ENCODE measurements around the gene ABI1.

Gene ABI1

DNA sequence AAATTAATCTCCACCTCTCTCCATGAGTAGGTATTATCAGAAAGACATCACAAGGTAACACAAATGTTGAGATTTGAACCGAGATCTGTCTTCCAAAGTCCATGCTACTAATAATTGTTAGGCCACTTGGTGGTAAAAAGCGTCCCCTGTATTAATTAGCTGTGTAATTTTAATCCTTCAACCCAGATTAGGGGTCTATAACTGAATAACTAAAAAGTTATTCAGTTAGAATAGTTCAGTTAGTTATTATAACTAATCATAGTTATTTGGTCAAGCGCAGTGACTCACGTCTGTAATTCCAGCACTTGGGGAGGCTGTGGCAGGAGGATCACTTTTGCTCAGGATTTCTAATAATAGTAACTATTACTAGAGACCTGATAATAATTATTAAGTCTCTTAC is 157.7 kb downstream of the ABI1 start:
- Histone ChIP-seq H3K4me3 (ENCODE audit: low read depth in 1 of 2, low read length in 2 of 2) (no peak overlapping the region), H3K9ac (ENCODE audit: low read depth in 1 of 2, low read length in 2 of 2) (no peak overlapping the region), H3K27ac (ENCODE audit: low read depth, low read length) (no peak overlapping the region), H3K27me3 (ENCODE audit: control insufficient read depth in 1 of 2, insufficient read depth in 2 of 2, low read length in 2 of 2) (no peaks in the 10 kb centered on the region), H3K9me3 (ENCODE audit: control insufficient read depth in 1 of 2, low read length in 2 of 2) (no peaks in the 10 kb centered on the region), H3K36me3 (ENCODE audit: control insufficient read depth in 1 of 2, insufficient read depth in 2 of 2, low read length in 2 of 2) (peaks cover 12 to 30% of the 10 kb centered on the region in 2 donors), H3K4me1 (ENCODE audit: control insufficient read depth in 1 of 2, insufficient read depth in 2 of 2, low read length in 2 of 2) (peaks cover 10 to 26% of the 10 kb centered on the region in 2 donors)

DNA sequence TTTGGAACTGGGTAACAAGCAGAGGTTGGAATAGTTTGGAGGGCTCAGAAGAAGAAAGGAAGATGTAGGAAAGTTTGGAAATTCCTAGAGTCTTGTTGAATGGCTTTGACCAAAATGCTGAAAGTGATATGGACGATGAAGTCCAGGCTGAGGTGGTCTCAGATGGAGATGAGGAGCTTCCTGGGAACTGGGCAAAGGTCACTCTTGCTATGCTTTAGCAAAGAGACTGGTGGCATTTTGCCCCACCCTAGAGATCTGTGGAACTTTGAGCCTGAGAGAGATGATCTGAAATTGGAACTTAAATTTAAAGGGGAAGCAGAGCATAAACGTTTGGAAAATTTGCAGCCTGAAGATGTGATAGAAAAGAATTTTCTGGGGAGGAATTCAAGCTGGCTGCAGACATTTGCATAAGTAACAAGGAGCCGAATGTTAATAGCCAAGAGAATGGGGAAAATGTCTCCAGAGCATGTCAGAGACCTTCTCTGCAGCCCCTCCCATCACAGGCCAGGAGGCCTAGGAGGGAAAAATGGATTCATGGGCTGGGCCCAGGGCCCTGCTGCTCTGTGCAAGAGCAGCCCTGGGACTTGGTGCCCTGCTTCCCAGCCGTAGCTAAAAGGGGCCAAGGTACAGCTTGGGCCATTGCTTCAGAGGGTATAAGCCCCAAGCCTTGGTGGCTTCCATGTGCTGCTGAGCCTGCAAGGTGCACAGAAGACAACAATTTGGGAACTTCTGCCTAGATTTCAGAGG is 159.7 kb downstream of the ABI1 start:
- Histone ChIP-seq H3K9me3 (ENCODE audit: control insufficient read depth in 1 of 2, low read length in 2 of 2) (no peaks in the 10 kb centered on the region), H3K4me1 (ENCODE audit: control insufficient read depth in 1 of 2, insufficient read depth in 2 of 2, low read length in 2 of 2) (peaks cover 10 to 32% of the 10 kb centered on the region in 2 donors), H3K27me3 (ENCODE audit: control insufficient read depth in 1 of 2, insufficient read depth in 2 of 2, low read length in 2 of 2) (no peaks in the 10 kb centered on the region), H3K4me3 (ENCODE audit: low read depth in 1 of 2, low read length in 2 of 2) (peak overlapping the region; percentile 25 to 58), H3K36me3 (ENCODE audit: control insufficient read depth in 1 of 2, insufficient read depth in 2 of 2, low read length in 2 of 2) (peaks cover 0 to 10% of the 10 kb centered on the region in 2 donors), H3K9ac (ENCODE audit: low read depth in 1 of 2, low read length in 2 of 2) (no peak overlapping the region), H3K27ac (ENCODE audit: low read depth, low read length) (peak overlapping the region; percentile 13)

DNA sequence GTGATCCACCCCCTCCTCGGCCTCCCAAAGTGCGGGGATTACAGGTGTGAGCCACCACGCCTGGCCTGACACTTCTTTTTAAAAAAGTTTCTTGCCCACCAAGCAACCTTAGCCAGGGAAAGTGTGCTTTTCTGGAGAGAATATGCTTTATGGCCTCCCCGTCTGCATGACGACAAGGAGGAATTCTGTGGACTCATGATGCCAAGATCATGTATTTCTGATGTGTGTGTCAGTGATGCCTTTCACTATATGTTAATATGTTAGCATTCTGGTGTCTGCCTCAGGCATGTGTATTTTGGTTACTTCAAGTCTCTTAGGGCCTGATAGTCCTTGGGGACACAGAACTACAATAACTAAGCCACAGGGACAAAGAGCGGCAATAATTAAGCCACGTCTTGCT is 161.1 kb downstream of the ABI1 start:
- H3K9ac ChIP-seq (ENCODE audit: low read depth in 1 of 2, low read length in 2 of 2), result peak overlapping the region in 1 of 2 donors; percentile 34
- H3K27me3 ChIP-seq (ENCODE audit: control insufficient read depth in 1 of 2, insufficient read depth in 2 of 2, low read length in 2 of 2), result no peaks in the 10 kb centered on the region
- H3K4me1 ChIP-seq (ENCODE audit: control insufficient read depth in 1 of 2, insufficient read depth in 2 of 2, low read length in 2 of 2), result peaks cover 10 to 32% of the 10 kb centered on the region in 2 donors
- H3K36me3 ChIP-seq (ENCODE audit: control insufficient read depth in 1 of 2, insufficient read depth in 2 of 2, low read length in 2 of 2), result no peaks in the 10 kb centered on the region
- H3K9me3 ChIP-seq (ENCODE audit: control insufficient read depth in 1 of 2, low read length in 2 of 2), result no peaks in the 10 kb centered on the region
- H3K4me3 ChIP-seq (ENCODE audit: low read depth in 1 of 2, low read length in 2 of 2), result no peak overlapping the region
- no peak overlapping the region for H3K27ac ChIP-seq (ENCODE audit: low read depth, low read length)

DNA sequence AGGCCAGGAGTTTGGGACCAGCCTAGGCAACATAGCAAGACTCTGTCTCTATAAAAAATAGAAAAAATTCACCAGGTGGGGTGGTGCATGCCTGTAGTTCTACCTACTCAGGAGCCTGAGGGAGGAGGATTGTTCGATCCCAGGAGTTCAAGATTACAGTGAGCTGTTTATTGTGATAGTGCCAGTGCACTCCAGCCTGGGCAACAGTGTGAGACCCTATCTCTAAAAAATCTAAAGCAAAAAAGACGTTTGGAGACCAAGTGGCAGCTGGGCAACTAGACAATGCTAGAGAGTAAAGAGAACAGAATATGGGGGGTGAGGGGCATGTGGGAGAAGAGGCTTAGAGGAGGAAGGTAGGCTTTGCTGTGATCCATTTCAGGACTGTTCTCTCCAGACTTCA is 161.8 kb downstream of the ABI1 start:
- H3K4me3 ChIP-seq (ENCODE audit: low read depth in 1 of 2, low read length in 2 of 2), result peak overlapping the region; percentile 71 to 86
- peak overlapping the region; percentile 76 to 81 for H3K9ac ChIP-seq (ENCODE audit: low read depth in 1 of 2, low read length in 2 of 2)
- no peak overlapping the region for H3K27ac ChIP-seq (ENCODE audit: low read depth, low read length)
- H3K27me3 ChIP-seq (ENCODE audit: control insufficient read depth in 1 of 2, insufficient read depth in 2 of 2, low read length in 2 of 2), result no peaks in the 10 kb centered on the region
- no peaks in the 10 kb centered on the region for H3K36me3 ChIP-seq (ENCODE audit: control insufficient read depth in 1 of 2, insufficient read depth in 2 of 2, low read length in 2 of 2)
- no peaks in the 10 kb centered on the region for H3K9me3 ChIP-seq (ENCODE audit: control insufficient read depth in 1 of 2, low read length in 2 of 2)
- H3K4me1 ChIP-seq (ENCODE audit: control insufficient read depth in 1 of 2, insufficient read depth in 2 of 2, low read length in 2 of 2), result peaks cover 10 to 32% of the 10 kb centered on the region in 2 donors

DNA sequence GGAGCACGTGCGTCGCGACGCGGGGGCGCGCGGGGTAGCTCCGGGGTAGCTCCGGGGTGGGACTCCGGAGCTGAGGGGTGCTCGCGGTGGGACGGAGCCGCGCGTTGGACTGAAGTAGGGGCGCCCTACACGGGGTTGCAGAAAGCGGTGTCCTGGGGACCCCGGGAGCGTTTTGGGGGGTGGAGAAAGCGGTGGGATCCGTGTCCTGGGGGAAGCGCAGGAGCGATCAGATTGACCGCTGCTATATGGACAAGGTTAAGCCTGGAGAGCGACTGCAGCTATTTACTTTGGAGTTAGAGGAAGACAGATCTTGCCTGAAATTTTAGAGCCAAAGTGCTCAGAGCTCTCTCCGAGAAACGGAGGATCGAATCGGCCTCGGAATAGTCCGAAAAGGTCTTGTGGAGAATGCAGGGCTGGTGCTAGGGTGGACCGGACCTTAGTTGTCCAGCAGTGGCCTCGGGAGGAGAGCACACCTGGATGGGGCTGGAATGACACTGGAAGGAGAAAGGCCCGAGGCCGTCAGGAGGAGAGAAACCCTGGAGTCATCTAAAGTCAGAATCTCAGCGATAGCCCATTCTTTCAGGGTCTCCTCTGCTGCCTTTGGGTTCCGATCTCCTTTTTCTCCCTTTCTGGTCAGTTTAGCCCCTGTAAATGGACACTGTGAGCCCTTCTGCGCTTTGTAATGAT is 162.7 kb downstream of the ABI1 start:
- H3K27me3 ChIP-seq (ENCODE audit: control insufficient read depth in 1 of 2, insufficient read depth in 2 of 2, low read length in 2 of 2), result no peaks in the 10 kb centered on the region
- H3K9me3 ChIP-seq (ENCODE audit: control insufficient read depth in 1 of 2, low read length in 2 of 2), result no peaks in the 10 kb centered on the region
- H3K4me1 ChIP-seq (ENCODE audit: control insufficient read depth in 1 of 2, insufficient read depth in 2 of 2, low read length in 2 of 2), result peaks cover 10 to 32% of the 10 kb centered on the region in 2 donors
- peak overlapping the region; percentile 71 to 86 for H3K4me3 ChIP-seq (ENCODE audit: low read depth in 1 of 2, low read length in 2 of 2)
- no peaks in the 10 kb centered on the region for H3K36me3 ChIP-seq (ENCODE audit: control insufficient read depth in 1 of 2, insufficient read depth in 2 of 2, low read length in 2 of 2)
- peak overlapping the region; percentile 93 for H3K27ac ChIP-seq (ENCODE audit: low read depth, low read length)
- peak overlapping the region; percentile 76 to 81 for H3K9ac ChIP-seq (ENCODE audit: low read depth in 1 of 2, low read length in 2 of 2)

DNA sequence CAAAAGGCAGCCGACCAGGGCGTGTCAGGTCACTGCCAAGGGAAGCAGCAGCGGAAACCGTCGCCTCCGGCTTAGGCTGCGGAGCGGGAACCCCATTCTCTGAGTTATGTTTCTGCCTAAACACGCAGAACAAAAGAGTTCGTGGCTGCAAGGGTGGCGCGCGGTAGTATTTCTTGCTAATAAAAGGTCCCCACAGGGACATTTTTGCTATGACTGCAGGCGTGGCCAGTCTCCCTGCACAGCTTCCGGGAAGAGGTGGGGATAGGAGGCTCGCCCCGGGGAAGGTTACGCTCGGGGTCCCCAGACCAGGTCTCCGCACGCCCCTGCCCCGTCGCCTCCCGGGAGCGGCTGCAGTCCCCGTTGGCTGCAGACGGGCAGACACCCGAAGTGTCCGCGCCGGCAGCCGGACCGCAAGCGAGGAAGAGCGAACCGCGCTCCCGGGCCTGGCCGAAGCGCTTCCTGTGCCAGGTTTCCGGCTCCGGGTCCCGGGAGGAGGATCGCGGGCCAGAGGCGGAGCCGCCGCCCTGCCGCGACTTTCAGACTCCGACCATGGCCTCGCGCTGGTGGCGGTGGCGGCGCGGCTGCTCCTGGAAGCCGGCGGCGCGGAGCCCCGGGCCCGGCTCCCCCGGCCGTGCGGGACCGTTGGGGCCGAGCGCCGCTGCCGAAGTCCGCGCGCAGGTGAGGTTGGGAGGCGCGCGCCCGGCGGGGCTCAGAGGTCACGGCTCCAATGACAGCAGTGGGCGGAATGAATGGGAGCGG is 163.4 kb downstream of the ABI1 start, which contains the start of gene PDSS1:
TSS of gene PDSS1 (plus strand) at position 539 of the 759 bp plus-strand sequence. CDS start at position 550, 11 bp downstream.
- Histone ChIP-seq H3K27me3 (ENCODE audit: control insufficient read depth in 1 of 2, insufficient read depth in 2 of 2, low read length in 2 of 2) (no peaks in the 10 kb centered on the region), H3K36me3 (ENCODE audit: control insufficient read depth in 1 of 2, insufficient read depth in 2 of 2, low read length in 2 of 2) (no peaks in the 10 kb centered on the region), H3K9me3 (ENCODE audit: control insufficient read depth in 1 of 2, low read length in 2 of 2) (no peaks in the 10 kb centered on the region), H3K4me3 (ENCODE audit: low read depth in 1 of 2, low read length in 2 of 2) (peak within 1 kb of the TSS; percentile 71 to 86), H3K27ac (ENCODE audit: low read depth, low read length) (peak within 1 kb of the TSS; percentile 93), H3K4me1 (ENCODE audit: control insufficient read depth in 1 of 2, insufficient read depth in 2 of 2, low read length in 2 of 2) (peaks cover 10 to 32% of the 10 kb centered on the region in 2 donors), H3K9ac (ENCODE audit: low read depth in 1 of 2, low read length in 2 of 2) (peak within 1 kb of the TSS; percentile 76 to 81)

DNA sequence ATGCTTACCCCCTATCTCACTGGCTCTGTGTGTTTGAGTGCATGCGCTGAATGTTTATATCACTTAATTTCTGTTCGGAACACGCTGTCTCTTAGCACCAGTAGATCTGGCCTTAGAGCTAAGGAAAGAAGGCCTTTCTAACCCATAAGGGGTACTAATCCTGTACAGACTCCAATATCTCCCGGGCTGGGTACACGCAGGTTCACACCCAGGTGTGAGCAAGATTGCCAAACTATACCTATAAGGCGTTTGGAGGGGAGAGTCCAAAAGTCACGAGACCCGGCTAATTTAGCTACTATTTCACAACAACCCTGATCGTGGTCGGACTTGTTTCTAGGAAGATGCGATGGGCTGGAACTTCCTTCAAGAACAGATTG is 164.0 kb downstream of the ABI1 start:
- H3K9ac ChIP-seq (ENCODE audit: low read depth in 1 of 2, low read length in 2 of 2), result peak overlapping the region; percentile 42 to 81
- no peaks in the 10 kb centered on the region for H3K9me3 ChIP-seq (ENCODE audit: control insufficient read depth in 1 of 2, low read length in 2 of 2)
- no peaks in the 10 kb centered on the region for H3K27me3 ChIP-seq (ENCODE audit: control insufficient read depth in 1 of 2, insufficient read depth in 2 of 2, low read length in 2 of 2)
- peak overlapping the region; percentile 71 to 86 for H3K4me3 ChIP-seq (ENCODE audit: low read depth in 1 of 2, low read length in 2 of 2)
- peak overlapping the region; percentile 93 for H3K27ac ChIP-seq (ENCODE audit: low read depth, low read length)
- no peaks in the 10 kb centered on the region for H3K36me3 ChIP-seq (ENCODE audit: control insufficient read depth in 1 of 2, insufficient read depth in 2 of 2, low read length in 2 of 2)
- peaks cover 10 to 31% of the 10 kb centered on the region in 2 donors for H3K4me1 ChIP-seq (ENCODE audit: control insufficient read depth in 1 of 2, insufficient read depth in 2 of 2, low read length in 2 of 2)

Data from duodenal mucosa (tissue), 2 donors.